ENCODE data around the gene ARHGEF5.

GRCh38 chr7:144403649-144404061 lies 48.5 kb downstream of the ARHGEF5 start, which contains the start of gene NOBOX:
- no peak for TF ChIP-seq CTCF (conservative IDR thresholded peaks at IDR 0.05; ENCODE audit: low read length)
- no peak for TF ChIP-seq EZH2phosphoT487 (IDR thresholded peaks at IDR 0.05; ENCODE audit: borderline replicate concordance, low read depth, low read length)
